ENCODE data around the gene VPS35.
"Not testable (repeated sequence)": the region's sequence is repeated elsewhere in the genome, so short reads cannot be mapped to it uniquely, and the experiment has no call there.

VPS35 gene

DNA sequence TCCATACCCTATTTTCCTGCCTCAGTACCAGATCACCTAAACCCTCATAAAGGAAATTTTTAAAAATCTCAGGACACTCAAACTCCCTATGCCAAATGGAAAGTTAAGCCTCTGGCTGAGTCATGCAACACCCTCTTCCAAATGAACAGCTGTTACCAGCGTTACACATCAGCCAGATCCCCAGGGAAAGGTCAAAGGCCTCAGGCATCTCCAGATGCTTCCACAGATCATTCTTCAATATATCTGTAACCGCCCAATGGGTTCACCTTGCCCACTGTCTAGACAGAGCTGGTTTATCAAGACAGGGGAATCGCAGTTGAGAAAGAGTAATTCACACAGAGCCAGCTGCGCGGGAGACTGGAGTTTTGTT, 38.7 kb downstream of the VPS35 start:
- no peak for DNase-seq

DNA sequence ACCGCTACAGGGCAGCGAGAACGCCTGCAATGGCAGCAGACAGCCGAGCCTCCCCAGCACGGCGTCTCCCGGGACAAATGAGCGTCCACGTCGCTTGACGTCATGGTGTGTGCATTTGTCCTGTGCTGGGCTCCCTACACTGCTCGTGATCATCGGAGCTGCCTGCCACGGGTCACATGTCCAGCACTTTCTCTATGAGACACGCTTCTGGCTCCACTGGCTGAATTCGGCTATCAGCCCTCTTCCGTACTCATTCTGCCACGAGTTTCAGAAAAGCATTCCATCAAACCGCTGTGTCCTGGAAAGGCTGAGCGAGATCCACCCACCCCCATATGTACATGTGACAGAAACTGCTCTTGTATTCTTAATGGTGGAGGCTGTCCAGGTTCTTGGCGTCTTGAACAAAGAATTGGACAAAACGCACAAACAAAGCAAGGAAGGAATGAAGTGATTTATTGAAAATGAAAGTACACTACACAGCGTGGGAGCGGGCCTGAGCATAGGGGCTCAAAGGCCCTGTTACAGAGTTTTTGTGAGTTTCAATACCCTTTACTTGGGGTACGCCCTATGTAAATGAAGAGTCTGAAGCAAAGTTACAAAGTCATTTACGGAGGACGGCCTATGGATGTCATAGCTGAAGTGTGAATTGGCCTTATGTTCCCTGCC, 39.3 kb downstream of the VPS35 start:
- no peak for DNase-seq

DNA sequence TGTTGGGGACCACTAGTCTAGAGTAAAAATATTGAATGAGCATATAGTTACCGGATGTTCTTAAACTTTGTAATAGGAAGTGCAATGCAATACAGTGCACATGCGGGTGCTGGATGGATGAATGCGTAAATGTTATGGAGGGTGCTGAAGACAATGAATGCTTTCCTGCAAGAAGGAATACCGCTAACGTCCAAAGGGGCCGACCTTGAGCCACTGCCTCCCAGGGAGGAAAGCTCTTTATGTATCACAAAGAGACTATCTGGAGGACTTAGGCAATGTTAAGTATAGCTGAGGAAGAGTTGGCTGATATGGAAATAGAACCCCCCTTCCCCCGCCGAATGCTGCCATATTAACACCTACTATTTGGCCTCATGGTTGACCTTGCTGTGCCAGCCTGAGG, 40.3 kb downstream of the VPS35 start:
- no peak for DNase-seq

DNA sequence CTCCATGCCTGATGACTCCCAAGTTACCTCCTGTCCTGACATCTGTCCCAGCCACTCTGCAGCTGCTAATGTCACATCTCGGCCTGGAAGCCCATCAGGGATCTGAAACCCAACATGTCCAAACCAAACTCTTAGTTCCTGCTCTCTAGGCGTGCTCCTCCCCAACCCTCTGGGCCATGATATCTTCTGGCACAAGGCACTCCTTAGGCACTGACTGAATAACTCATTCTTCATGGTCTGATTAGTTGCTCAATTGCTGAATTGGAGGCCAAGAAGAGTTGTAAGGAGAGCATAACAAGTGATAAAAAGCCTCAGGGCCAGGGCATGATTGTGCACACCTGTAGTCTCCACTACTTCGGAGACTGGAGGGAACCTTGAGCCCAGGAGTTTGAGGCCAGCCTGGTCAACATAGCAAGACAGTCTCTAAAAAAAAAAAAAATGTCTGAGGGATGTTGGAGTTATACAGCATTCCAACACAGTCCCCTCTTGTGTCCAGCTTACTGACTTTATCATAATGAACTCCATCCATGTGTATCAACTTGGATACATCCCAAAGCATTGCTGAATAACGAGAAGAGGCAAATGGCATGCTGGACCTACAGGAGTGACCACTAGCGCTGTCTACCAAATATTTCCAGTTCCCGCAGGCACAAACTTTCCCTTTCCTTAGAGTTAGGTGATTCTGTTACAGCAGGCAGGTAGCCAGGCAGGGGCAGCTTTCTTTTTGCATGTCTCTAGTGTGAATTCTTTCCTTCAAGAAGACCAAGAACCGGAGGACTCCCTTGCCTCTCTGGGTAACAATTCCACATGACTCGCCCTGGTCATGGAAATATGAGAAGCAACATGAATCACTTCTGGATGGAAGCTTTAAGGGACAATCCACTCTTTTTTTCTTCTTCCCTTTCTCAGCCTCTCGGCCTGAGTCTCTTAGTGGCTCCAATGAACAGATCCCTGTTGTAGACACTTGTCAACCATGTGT, 49.7 kb downstream of the VPS35 start:
- no peak for DNase-seq

DNA sequence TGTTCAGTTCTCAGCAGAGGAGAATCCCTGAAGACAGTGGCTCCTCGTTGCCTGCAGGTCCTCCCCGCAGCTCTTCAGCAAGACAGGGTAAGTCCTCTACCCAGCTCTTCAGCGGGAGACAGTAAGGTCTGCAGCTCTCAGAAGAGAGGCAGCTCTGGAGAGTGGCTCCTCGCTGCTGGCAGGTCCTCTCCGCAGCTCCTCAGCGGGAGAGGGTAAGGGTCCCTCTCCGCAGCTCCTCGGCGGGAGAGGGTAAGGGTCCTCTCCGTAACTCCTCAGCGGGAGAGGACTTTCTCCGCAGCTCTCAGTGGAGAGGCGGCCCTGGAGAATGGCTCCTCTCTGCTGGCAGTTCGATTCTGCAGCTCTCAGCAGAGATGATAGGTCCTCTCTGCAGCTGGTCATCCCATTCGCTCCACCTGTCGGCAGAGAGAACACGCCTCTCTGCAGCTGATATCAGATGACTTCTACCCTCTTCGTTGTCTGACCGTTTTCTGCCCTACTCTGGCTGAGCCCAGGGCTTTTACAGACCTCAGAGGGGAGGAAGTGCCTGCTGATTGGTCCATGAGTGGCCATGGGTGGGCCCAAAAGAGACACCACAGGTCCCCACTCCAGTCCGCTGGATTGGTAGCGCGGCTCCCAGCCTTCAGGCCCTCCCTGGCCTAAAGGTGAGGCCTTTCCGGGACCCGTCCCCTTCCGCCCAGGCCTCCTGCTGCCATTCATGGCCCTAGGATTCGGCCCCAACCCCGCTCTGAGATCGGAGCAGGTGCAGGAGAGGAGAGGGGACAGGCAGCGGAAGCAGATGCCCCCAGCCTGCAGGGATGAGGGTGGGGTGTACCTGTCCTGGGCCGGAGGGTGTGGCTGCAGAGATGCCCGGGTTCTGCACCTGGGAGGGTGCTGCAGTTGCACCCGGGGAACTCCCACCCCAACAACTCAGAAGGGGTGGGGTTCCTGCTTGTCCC, 55.9 kb downstream of the VPS35 start:
- no peak for DNase-seq

- no peak for DNase-seq
These were observed 59.4 kb downstream of the VPS35 start for GRCh38 chr16:46629331-46630219.

GRCh38 chr16:46627746-46628145, 61.2 kb downstream of the VPS35 start:
- DNase-seq: no peak

GRCh38 chr16:46626681-46627080, 62.3 kb downstream of the VPS35 start:
- DNase-seq: not testable (repeated sequence)

DNA sequence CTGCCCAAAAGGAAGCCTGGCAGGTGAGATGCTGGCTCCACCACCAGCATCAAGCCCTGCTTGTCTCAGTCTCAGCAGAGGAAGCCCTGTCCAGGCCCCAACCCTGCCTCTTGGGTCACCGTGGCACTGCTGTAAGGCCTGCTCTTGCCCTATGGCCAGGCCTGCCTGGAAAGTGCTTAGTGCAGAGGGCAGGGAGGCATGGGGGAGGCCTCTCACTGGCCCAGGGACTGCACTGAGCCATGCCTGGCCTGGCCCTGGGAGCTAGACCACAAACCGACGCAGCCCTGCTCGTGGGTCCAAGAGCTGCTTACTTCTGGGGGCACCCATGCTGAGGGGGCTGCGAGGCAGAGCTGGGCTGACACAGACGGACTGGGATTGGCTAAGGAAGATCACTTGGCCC, 64.1 kb downstream of the VPS35 start:
- DNase-seq: not testable (repeated sequence)

DNA sequence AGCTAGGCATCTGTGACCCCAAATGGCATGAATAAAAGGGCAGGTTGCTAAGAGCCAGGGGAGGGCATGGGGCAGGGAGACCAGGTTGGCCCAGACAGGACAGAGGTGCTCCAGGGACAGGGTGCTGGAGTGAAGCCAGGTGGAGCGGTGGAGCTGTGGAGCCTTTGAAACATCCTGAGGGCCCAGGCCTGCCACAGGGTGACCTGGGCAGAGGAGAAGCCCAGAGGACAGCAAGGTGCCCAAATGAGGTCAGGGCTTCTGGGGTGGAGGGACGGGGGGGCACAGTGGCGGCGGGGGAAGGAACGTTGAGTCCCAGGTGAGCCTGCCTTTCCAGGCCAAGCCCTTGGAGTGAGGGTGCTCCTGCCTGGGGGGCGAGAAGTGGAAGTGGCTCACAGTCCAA, 65.3 kb downstream of the VPS35 start:
- not testable (repeated sequence) for DNase-seq

- not testable (repeated sequence) for DNase-seq
These were observed 65.7 kb downstream of the VPS35 start for GRCh38 chr16:46623246-46623645.

- DNase-seq: no peak
These were observed 66.9 kb downstream of the VPS35 start for GRCh38 chr16:46621934-46622676.

DNA sequence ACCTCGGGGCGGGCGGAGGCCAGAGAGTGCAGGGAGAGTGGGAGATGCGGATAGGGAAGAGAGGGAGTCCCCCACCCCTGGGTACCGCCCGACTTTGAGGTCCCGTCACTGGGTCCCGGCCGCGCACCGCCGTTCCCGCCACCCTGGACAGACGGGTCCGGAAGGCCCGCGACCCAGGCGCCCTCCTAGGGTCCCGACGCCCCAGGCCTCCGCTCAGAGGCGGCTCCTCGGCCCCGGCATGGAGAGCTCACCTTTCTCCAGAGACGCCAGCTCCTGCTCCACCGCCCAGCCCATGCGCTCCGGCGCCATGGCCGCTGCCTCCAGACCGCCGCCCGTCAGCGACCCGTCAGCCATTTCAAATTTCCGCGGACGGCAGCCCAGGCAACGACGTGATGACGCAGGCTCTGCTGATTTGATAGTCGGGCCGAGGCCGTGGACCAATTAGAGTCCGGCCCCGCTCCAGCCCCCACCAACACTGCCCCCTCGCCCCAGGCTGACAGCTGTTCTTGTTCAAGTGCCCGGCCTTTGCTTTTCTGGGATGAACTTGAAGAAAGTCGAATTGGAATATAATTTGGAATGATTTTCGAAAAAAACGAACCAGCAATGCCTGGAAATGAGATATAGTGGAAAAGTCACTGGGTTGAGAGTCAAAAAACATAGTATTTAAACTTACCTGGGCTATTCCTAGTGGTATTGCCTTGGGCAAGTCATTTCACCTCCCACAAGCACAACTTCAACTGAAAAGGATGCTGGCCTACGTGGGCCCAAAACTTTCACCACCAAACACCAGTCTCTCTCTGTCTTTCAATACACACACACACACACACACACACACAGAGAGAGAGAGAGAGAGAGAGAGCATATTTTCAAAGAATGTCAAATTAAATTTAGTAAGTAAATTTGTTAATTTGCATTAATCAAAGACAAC, 67.7 kb downstream of the VPS35 start, which contains the start of gene SHCBP1:
Gene SHCBP1, minus strand, starts transcription at position 374 of the 928 bp plus-strand sequence. Its CDS starts 20 bp downstream, at position 354.
- peak; percentile 70 for DNase-seq

DNA sequence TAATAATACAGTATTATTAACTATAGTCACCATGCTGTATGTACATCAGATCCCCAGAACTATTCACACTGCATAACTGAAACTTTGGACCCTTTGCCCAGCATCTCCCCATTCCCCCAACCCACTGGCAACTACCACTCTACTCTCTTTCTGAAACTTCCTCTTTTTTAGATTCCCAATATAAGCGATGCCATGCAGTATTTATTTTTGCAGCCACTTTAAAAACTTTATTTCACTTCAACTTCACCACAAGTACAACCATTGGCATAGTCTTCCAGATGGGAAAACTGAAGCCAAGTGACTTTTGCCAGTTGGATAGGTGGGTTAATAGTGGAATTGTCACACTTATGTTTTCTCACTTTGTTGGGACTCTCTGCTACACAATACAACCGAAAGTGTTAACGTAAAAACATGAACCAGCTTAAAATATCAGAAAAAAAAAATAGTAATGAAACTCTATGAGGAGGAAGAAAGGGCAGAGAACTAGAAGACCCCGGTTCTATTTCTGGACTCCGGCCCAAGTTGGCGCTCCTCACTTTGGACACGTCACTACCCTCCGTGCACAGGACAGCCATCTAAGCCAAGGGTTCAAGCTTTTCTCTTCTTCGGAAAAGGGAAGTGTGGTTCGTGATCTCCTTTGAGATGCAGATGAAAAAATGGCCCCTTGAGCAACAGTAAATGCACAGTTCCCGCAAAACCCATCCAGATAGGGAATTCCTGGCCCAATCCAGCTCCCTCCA, 68.5 kb downstream of the VPS35 start:
- no peak for DNase-seq

- DNase-seq: no peak
These were observed 70.5 kb downstream of the VPS35 start for GRCh38 chr16:46618516-46618915.

GRCh38 chr16:46614006-46614405, 75.0 kb downstream of the VPS35 start:
- DNase-seq: no peak

GRCh38 chr16:46613352-46613751, 75.6 kb downstream of the VPS35 start:
- DNase-seq: no peak

GRCh38 chr16:46612121-46612520, 76.9 kb downstream of the VPS35 start:
- no peak for DNase-seq

DNA sequence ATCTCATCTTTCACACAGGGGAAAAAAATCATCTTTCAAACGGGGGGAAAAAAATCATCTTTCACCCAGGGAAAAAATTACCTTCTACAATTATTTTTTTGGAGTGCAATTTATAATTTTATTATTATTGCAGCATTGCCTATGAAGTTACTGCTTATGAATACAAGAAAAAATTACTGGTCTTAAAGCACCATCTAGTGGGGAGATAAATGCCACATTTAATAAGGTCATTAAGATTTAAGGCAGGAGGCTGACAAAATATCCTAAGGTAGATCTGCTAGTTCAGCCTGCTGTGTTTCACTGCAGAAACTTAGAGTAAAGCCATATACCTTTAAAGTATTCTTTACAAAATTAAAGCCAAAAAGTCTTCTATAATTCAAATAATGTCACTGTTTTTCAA, 81.4 kb downstream of the VPS35 start:
- no peak for DNase-seq
